Activated CD4-positive, alpha-beta T cell treated with anti-CD3 and anti-CD28 coated beads, Interleukin-2, amount 50 U/mL, for 48 hours (primary cell): Measurements from ENCODE around the gene PPARA.
"Not testable (repeated sequence)": the region's sequence is repeated elsewhere in the genome, so short reads cannot be mapped to it uniquely, and the experiment has no call there.

ENCODE experiments used
- DNase-seq, 2 experiments: peaks; one replicate each; pipeline ENCODE4 v3.0.0-alpha.2; 2020

PPARA gene

DNA sequence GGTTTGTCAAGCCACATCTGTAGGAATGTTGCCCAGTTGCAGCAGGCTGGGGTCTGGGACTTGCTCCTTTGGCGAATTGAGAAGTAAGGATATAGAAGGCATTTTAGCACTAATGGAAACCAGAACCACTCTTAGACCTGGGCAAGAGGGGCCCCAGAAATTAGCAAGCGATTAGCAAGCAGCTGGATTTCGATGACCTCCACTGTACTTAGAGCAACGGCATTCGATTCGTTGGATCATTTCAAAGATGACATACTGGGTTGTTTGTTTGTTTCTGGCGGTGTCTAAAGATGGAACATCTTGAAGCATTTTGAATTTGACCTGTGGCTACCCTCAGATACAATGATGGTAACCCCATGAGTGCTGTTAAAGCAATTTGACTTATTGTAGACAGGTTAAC, 100.9 kb downstream of the PPARA start:
- DNase-seq, result no peak

DNA sequence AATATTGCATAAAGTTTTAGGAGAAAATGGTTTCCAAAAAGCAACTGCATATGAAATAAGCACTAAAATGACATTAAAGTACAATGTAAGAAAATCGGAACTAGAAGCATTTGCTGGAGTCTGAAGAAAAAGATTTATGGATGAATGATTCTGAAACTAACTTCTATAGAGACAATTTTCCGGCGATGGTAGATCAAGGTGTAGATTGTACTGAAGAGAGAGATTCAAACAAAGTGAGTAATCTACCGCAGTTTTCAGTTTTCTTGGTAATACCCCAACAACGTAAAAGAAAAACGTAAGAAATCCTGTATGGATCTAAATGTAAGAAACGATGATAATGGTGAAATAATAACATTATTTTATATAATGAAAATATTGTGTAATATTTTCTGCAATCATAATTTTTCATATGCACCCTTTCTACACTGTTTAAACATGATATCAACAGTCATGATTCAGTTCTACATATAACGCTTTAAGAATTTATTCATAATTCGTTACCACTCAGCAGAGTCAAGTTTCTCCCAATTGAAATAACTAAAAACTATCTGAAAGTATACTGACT, 101.6 kb downstream of the PPARA start:
- DNase-seq, result no peak

GRCh38 chr22:46256358-46256958, 106.1 kb downstream of the PPARA start:
- DNase-seq, result no peak

GRCh38 chr22:46259374-46259773, 109.0 kb downstream of the PPARA start:
- no peak for DNase-seq

DNA sequence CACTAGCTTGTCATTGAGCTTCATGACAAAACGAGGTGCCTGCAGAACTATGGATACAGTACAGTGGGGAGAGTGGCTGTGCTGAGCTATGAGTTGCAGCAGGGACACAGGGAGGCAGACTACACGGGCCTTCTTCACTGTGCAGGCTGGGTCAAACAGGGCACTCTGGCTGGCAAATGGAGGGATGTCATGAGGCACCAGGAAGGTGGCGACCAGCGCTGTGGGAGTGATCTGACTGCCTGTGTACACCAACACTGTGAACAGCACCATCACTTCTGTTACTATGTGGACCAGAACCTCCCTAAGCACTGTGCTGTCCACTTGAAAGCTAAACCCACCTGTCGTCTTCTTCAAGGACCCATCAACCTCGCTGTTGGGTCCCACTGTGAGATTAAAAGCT, 109.7 kb downstream of the PPARA start:
- no peak for DNase-seq

GRCh38 chr22:46262449-46263215, 112.3 kb downstream of the PPARA start:
- peak; percentile 45 to 59 for DNase-seq

DNA sequence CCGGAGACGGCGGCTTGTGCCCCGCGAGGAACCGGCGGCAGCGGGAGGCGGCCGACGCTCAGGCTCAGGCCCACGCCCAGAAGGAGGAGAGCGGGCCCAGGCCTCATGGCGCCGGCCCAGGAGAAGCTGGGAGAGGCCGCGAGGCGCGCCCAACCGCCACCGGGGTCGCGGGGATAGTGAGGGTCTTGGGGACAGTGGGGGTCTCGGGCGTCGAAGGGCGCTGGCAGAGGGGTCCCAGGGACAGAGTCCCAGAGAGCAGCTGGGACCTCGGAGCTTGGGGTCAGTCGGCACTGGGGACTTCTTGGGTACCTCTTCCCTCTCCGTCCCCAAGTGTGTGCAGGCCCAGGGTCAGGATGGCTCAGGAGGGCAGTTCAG, 112.9 kb downstream of the PPARA start, which contains the start of gene PKDREJ:
Gene PKDREJ, minus strand, starts transcription at position 128 of the 375 bp plus-strand sequence. Its CDS starts 21 bp downstream, at position 107.
- no peak for DNase-seq

DNA sequence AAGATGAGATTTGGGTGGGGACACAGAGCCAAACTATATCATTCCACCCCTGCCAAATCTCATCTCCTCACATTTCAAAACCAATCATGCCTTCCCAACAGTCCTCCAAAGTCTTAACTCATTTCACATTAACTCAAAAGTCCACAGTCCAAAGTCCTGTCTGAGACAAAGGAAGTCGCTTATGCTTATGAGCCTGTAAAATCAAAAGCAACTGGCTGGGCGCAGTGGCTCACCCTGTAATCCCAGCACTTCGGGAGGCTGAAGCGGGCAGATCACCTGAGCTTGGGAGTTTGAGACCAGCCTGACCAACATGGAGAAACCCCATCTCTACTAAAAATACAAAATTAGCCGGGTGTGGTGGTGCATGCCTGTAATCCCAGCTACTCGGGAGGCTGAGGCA, 114.2 kb downstream of the PPARA start:
- not testable (repeated sequence) for DNase-seq

GRCh38 chr22:46265627-46266026, 115.3 kb downstream of the PPARA start:
- DNase-seq, result not testable (repeated sequence)

GRCh38 chr22:46267431-46268279, 117.3 kb downstream of the PPARA start, which contains the start of gene TTC38:
Gene TTC38 (plus strand): TSS chr22:46268008. CDS start chr22:46268040, 32 bp downstream.
- DNase-seq, result peak; percentile 59 to 60

DNA sequence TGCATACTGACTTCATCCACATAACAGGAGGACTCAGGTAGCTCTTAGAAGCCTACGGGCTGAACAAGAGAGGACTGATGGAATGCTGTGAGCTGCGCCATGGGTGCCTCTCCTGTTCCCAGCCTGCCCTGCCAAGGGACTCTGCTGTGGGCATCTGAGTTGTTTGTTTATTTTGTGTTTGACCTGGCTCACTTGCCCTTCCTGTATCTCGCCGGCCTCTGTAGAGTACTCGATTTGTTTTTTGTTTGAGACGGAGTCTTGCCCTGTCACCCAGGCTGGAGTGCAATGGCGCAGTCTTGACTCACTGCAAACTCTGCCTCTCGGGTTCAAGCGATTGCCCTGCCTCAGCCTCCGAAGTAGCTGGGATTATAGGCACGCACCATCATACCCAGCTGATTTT, 119.2 kb downstream of the PPARA start:
- DNase-seq, result no peak

- no peak for DNase-seq
These were observed 121.9 kb downstream of the PPARA start for GRCh38 chr22:46272196-46272595.

DNA sequence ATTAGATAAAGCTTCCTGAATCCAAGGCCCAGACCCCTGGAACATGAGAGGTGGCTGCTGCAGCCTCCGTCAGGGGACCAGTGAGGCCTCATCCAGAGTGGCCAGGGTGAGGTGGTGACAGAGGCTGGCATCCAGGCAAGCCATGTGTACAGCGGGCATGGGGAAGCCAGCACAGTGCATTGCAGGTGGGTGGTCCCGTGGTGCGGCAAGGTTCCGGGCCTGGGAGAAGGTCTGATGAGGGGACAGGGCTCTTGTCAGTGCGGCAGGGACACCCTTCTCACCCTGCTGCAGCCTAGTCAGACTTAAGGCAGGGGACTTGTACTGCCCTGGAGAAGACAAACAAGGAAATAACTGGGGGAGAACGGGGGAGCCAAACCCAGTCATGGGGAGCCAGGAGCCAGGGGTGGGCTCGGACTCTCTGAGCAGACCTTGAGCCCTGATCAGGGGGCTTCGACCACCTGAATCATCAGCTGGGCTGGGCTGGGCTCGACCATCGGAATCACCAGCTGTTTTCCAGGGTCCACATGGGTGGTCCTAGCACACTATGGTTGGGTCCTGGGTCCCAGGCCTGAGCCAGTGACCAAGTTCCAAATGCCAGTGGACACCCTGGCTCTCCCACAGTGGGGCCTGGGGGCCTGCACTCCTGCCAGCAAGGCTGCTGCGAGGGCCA, 122.6 kb downstream of the PPARA start:
- DNase-seq, result no peak

GRCh38 chr22:46273432-46274148, 123.3 kb downstream of the PPARA start:
- DNase-seq, result no peak

DNA sequence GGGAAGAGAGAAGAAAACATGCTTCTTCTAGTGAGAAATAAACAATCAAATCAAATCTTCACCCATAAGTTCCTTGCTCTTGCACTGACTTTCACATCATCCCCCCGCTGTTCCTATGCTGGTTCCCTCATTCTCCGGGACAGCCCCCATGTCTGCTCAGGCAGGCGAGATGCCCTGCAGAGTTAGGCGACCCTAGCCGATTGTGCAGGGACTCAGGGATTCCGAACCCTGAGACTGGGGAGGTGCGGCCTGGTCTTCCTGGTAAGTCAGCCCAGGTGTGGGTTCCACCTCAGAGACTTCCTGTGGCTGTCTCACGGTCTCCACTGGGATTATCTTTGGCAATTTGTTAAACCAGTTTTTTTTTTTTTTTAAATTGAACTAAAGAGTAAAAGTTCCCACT, 124.1 kb downstream of the PPARA start:
- DNase-seq, result no peak

GRCh38 chr22:46275455-46276122, 125.3 kb downstream of the PPARA start:
- no peak for DNase-seq

- no peak for DNase-seq
These were observed 126.2 kb downstream of the PPARA start for GRCh38 chr22:46276563-46276962.

DNA sequence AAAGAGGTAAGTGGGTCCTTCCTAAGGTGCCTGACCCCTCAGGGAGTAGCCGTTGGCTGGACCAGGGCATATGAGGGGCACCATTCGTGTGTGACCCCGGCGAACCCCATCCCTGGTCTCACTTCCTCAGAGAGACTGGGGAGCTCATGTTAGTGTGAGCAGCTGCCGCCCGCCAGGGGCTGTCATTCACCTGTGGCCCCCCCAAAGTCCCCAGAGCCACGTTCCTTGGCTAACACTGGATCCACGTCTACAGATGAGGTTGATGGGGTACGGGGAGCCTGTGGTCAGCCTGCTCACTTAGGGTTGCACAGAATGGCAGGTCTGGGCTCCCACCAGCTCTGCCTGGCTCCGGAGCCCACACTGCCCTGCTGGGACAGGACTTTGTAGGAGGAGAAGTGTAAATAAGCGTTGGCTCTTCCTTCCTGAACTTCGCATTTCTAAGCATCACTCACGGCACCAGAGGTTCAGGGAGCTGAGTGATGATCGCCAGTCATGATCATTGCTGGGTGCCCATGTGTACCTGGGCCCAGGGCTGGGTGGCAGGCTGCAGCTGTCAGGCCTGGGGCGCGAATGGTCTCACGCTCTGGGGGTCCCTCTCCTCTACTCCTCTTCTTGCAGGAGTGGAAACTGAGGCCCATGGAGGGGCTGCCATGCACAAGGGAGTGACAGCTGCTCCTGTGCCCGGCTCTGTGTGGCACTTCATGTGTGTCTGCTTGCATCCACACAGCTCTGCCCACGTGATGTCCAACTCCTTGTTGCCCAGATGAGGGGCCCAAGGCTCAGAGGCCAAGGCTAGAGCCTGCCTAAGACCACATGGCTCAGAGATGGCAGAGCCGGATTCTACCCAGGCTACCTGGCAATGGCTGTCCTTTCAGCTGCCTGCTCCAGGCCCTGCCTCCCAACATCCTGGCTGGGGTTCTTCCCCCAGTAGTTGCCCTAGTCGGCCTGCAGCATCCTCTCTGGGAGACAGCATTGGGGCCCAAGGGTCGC, 128.6 kb downstream of the PPARA start:
- DNase-seq, result no peak

- DNase-seq, result no peak
These were observed 129.9 kb downstream of the PPARA start for GRCh38 chr22:46280063-46280817.
